Cardiac fibroblast (primary cell): ENCODE results near the gene ABCC1.

Experiments used
- DNase-seq, 2 donors: peaks; one replicate each; pipeline versions ENCODE4 v3.0.0 to v3.0.0-alpha.2; 2010; ENCODE audit warnings: low read depth in 2 of 2
- H3K4me3 ChIP-seq, 2 donors: replicated peaks in 1 of 2; 1 replicate in 1 of 2; 2 replicates in 1 of 2; pipeline ENCODE4 v1.5.1; 2011; ENCODE audit warnings: low read depth in 2 of 2, low read length in 2 of 2, mild to moderate bottlenecking in 2 of 2, moderate library complexity in 1 of 2
- CTCF ChIP-seq: IDR thresholded peaks from one replicate; pipeline ENCODE4 v1.5.1; 2011; ENCODE audit warnings: low read depth, mild to moderate bottlenecking, low read length, inconsistent platforms

ABCC1 gene

GRCh38 chr16:15993946-15994665 lies 44.7 kb downstream of the ABCC1 start:
- DNase-seq = peak; percentile 75 to 80
- no peak for TF ChIP-seq CTCF
- no peak overlapping the region for H3K4me3 ChIP-seq

GRCh38 chr16:15996432-15997109 lies 47.2 kb downstream of the ABCC1 start:
- no peak for TF ChIP-seq CTCF
- DNase-seq = peak; percentile 92 to 95
- H3K4me3 ChIP-seq = no peak overlapping the region

DNA sequence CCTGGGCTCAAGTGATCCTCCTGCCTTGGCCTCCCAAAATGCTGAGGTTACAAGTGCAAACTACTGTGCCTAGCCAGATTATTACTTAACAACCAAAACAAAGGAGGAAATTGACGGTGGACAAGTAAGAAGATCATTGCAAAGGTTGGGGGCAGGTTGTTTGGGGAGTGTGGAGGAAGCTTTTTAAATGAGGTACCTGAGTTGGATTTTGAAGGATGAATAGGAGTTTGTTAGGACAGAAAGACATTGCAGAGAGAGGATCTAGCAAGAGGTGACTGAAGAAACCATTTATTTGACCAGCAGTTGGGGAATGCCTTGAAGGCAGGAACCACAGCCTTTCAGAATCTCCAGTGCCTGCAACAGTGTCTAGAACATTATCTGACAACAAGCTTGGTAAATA lies 51.3 kb downstream of the ABCC1 start:
- no peak overlapping the region for H3K4me3 ChIP-seq
- DNase-seq = no peak
- no peak for TF ChIP-seq CTCF

GRCh38 chr16:16001596-16002255 lies 52.3 kb downstream of the ABCC1 start:
- no peak for TF ChIP-seq CTCF

DNA sequence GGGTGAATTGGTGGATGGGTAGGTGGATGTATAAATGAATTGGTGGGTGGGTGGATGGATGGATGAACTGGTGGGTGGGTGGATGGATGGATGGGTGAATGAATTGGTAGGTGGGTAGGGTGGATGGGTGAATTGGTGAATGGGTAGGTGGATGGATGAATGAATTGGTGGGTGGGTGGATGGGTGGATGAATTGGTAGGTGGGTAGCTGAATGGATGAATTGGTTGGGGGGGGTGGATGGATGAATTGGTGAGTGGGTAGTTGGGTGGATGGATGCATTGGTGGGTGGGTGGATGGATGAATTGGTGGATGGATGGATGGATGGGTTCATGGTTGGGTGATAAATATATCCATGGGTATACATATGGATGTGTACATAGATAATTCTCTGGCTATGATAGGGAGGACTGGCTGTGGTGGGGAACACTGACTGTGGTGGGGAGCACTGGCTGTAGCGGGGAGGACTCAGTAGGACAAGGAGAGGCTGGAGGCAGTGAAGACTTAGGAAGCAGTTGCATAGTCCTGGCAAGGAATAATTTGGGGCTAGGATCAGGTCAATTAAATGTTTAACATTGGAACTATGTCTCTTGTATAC lies 54.4 kb downstream of the ABCC1 start:
- no peak for DNase-seq
- no peak for TF ChIP-seq CTCF
- no peak overlapping the region for H3K4me3 ChIP-seq

More at GRCh38 chr16:16001596-16002255, 52.3 kb downstream of the ABCC1 start:
- DNase-seq = no peak
- H3K4me3 ChIP-seq = no peak overlapping the region

GRCh38 chr16:16004314-16004749 lies 54.9 kb downstream of the ABCC1 start:
- peak; percentile 76 to 78 for DNase-seq
- no peak overlapping the region for H3K4me3 ChIP-seq
- TF ChIP-seq CTCF = no peak
